Mesendoderm (in vitro differentiated cells): ENCODE measurements around the gene COL6A1.

ENCODE experiments used
- DNase-seq: peaks from one replicate; pipeline ENCODE4 v3.0.0; 2013
- H2AK5ac ChIP-seq: 2 replicates; pipeline ENCODE4 v1.6.1; 2013; ENCODE audit warnings: low read length, inconsistent platforms
- H2BK120ac ChIP-seq: 2 replicates; pipeline ENCODE4 v1.6.1; 2013; ENCODE audit warnings: low read depth, mild to moderate bottlenecking, low read length, moderate library complexity, mixed read lengths
- H2BK15ac ChIP-seq: replicated peaks from 2 replicates; pipeline ENCODE4 v1.6.1; 2013; ENCODE audit warnings: low read depth, mild to moderate bottlenecking, moderate library complexity
- H2BK5ac ChIP-seq: 2 replicates; pipeline ENCODE4 v1.6.1; 2013; ENCODE audit warnings: low read length, inconsistent platforms
- H3K18ac ChIP-seq: 2 replicates; pipeline ENCODE4 v1.6.1; 2013; ENCODE audit warnings: mild to moderate bottlenecking, low read length, mixed read lengths
- H3K23ac ChIP-seq: one replicate; pipeline ENCODE4 v1.6.1; 2013; ENCODE audit warnings: low read length
- H3K27ac ChIP-seq: 2 replicates; pipeline ENCODE4 v1.5.1; 2013; ENCODE audit warnings: low read depth, mild to moderate bottlenecking, inconsistent platforms, low read length, moderate library complexity
- H3K27me3 ChIP-seq: 2 replicates; pipeline ENCODE4 v1.6.1; 2013; ENCODE audit warnings: low read length, control low read depth, mild to moderate bottlenecking, inconsistent platforms; ENCODE audit not compliant: insufficient read depth, poor library complexity
- H3K36me3 ChIP-seq: 2 replicates; pipeline ENCODE4 v1.6.1; 2013; ENCODE audit warnings: low read length, inconsistent platforms; ENCODE audit not compliant: control insufficient read depth, insufficient read depth
- H3K4ac ChIP-seq: one replicate; pipeline ENCODE4 v1.6.1; 2013; ENCODE audit warnings: low read depth, mild to moderate bottlenecking, low read length, moderate library complexity
- H3K4me1 ChIP-seq: 2 replicates; pipeline ENCODE4 v1.6.1; 2013; ENCODE audit warnings: low read depth, low read length, inconsistent platforms; ENCODE audit not compliant: control insufficient read depth
- H3K4me2 ChIP-seq: 2 replicates; pipeline ENCODE4 v1.6.1; 2013; ENCODE audit warnings: low read length
- H3K4me3 ChIP-seq: 2 replicates; pipeline ENCODE4 v1.5.1; 2013; ENCODE audit warnings: mild to moderate bottlenecking, low read length
- H3K56ac ChIP-seq: one replicate; pipeline ENCODE4 v1.6.1; 2013; ENCODE audit warnings: low read length
- H3K79me1 ChIP-seq: 2 replicates; pipeline ENCODE4 v1.6.1; 2013; ENCODE audit warnings: low read length, inconsistent platforms
- H3K79me2 ChIP-seq: 2 replicates; pipeline ENCODE4 v1.6.1; 2013; ENCODE audit warnings: mild to moderate bottlenecking, low read length; ENCODE audit not compliant: control insufficient read depth, insufficient read depth
- H3K9ac ChIP-seq: 2 replicates; pipeline ENCODE4 v1.6.1; 2013; ENCODE audit warnings: low read length, inconsistent platforms
- H4K5ac ChIP-seq: one replicate; pipeline ENCODE4 v1.6.1; 2013; ENCODE audit warnings: low read length
- H4K8ac ChIP-seq: one replicate; pipeline ENCODE4 v1.6.1; 2013; ENCODE audit warnings: low read depth, mild to moderate bottlenecking, control low read depth, low read length, moderate library complexity
- WGBS: extraction: QIAGEN DNeasy Blood & Tissue Kit; methylation state at CpG from one replicate; pipeline ENCODE4 v1.1.7; 2013; ENCODE audit warnings: low lambda C conversion rate, missing lambda C conversion rate; ENCODE audit not compliant: insufficient coverage; ENCODE audit errors: extremely low coverage; 5-methylcytosine and 5-hydroxymethylcytosine counted together

Gene COL6A1

GRCh38 chr21:46038341-46038829 lies 56.8 kb downstream of the COL6A1 start:
- Histone ChIP-seq H3K27me3 (no peaks in the 10 kb centered on the region), H3K36me3 (no peaks in the 10 kb centered on the region), H3K4ac (no peak overlapping the region), H4K8ac (no peak overlapping the region), H2BK15ac (no peak overlapping the region), H3K4me1 (no peaks in the 10 kb centered on the region), H4K5ac (no peak overlapping the region), H2BK120ac (no peak overlapping the region), H3K4me3 (no peak overlapping the region), H3K23ac (no peak overlapping the region), H3K9ac (no peak overlapping the region), H3K18ac (no peak overlapping the region), H3K56ac (no peak overlapping the region), H3K4me2 (no peak overlapping the region), H3K79me2 (no peaks in the 10 kb centered on the region), H3K27ac (no peak overlapping the region), H2BK5ac (no peak overlapping the region), H2AK5ac (no peak overlapping the region), H3K79me1 (no peaks in the 10 kb centered on the region)
- no peak for DNase-seq
- no CpG with 5 or more reads among the region's 24 CpGs for WGBS

- Histone ChIP-seq H2BK15ac (no peak overlapping the region), H3K79me1 (no peaks in the 10 kb centered on the region), H3K56ac (no peak overlapping the region), H3K36me3 (no peaks in the 10 kb centered on the region), H2BK120ac (no peak overlapping the region), H3K23ac (no peak overlapping the region), H2BK5ac (no peak overlapping the region), H3K9ac (no peak overlapping the region), H3K79me2 (no peaks in the 10 kb centered on the region), H3K27me3 (no peaks in the 10 kb centered on the region), H3K4ac (no peak overlapping the region), H3K4me1 (no peaks in the 10 kb centered on the region), H3K27ac (no peak overlapping the region), H4K8ac (no peak overlapping the region), H3K18ac (no peak overlapping the region), H3K4me2 (no peak overlapping the region), H3K4me3 (no peak overlapping the region), H2AK5ac (no peak overlapping the region), H4K5ac (no peak overlapping the region)
- no CpG with 5 or more reads among the region's 23 CpGs for WGBS
- DNase-seq, result no peak
These were observed 57.4 kb downstream of the COL6A1 start for GRCh38 chr21:46038871-46039397.

GRCh38 chr21:46039891-46040660 lies 58.5 kb downstream of the COL6A1 start:
- H4K5ac ChIP-seq, result no peak overlapping the region
- no peak overlapping the region for H3K9ac ChIP-seq
- H3K27me3 ChIP-seq, result no peaks in the 10 kb centered on the region
- no peak for DNase-seq
- H3K4me2 ChIP-seq, result no peak overlapping the region
- no peak overlapping the region for H2AK5ac ChIP-seq
- no peak overlapping the region for H3K4ac ChIP-seq
- H3K23ac ChIP-seq, result no peak overlapping the region
- H3K56ac ChIP-seq, result no peak overlapping the region
- H4K8ac ChIP-seq, result no peak overlapping the region
- H3K4me3 ChIP-seq, result no peak overlapping the region
- no peak overlapping the region for H2BK5ac ChIP-seq
- H3K79me1 ChIP-seq, result no peaks in the 10 kb centered on the region
- H2BK15ac ChIP-seq, result no peak overlapping the region
- H2BK120ac ChIP-seq, result no peak overlapping the region
- no peak overlapping the region for H3K18ac ChIP-seq
- H3K27ac ChIP-seq, result no peak overlapping the region
- no peaks in the 10 kb centered on the region for H3K4me1 ChIP-seq
- WGBS, result no CpG with 5 or more reads among the region's 31 CpGs
- H3K36me3 ChIP-seq, result no peaks in the 10 kb centered on the region
- H3K79me2 ChIP-seq, result no peaks in the 10 kb centered on the region

GRCh38 chr21:46040707-46041106 lies 59.1 kb downstream of the COL6A1 start:
- Histone ChIP-seq H3K79me1 (no peaks in the 10 kb centered on the region), H2AK5ac (no peak overlapping the region), H2BK15ac (no peak overlapping the region), H3K4me1 (no peaks in the 10 kb centered on the region), H2BK120ac (no peak overlapping the region), H4K8ac (no peak overlapping the region), H3K18ac (no peak overlapping the region), H3K4ac (no peak overlapping the region), H3K79me2 (no peaks in the 10 kb centered on the region), H2BK5ac (no peak overlapping the region), H3K4me2 (no peak overlapping the region), H3K23ac (no peak overlapping the region), H3K27ac (no peak overlapping the region), H4K5ac (no peak overlapping the region), H3K9ac (no peak overlapping the region), H3K56ac (no peak overlapping the region), H3K27me3 (no peaks in the 10 kb centered on the region), H3K36me3 (no peaks in the 10 kb centered on the region), H3K4me3 (no peak overlapping the region)
- DNase-seq, result no peak
- WGBS, result no CpG with 5 or more reads among the region's 10 CpGs

GRCh38 chr21:46041183-46041582 lies 59.6 kb downstream of the COL6A1 start:
- Histone ChIP-seq H3K56ac (no peak overlapping the region), H3K18ac (no peak overlapping the region), H3K4me2 (no peak overlapping the region), H3K4ac (no peak overlapping the region), H3K79me1 (no peaks in the 10 kb centered on the region), H3K79me2 (no peaks in the 10 kb centered on the region), H3K27me3 (no peaks in the 10 kb centered on the region), H2AK5ac (no peak overlapping the region), H3K4me1 (no peaks in the 10 kb centered on the region), H2BK5ac (no peak overlapping the region), H3K4me3 (no peak overlapping the region), H3K27ac (no peak overlapping the region), H3K36me3 (no peaks in the 10 kb centered on the region), H2BK15ac (no peak overlapping the region), H4K8ac (no peak overlapping the region), H3K23ac (no peak overlapping the region), H3K9ac (no peak overlapping the region), H4K5ac (no peak overlapping the region), H2BK120ac (no peak overlapping the region)
- WGBS, result no CpG with 5 or more reads among the region's 10 CpGs
- DNase-seq, result no peak
